ENCODE data around the gene PBRM1. TPM values are rescaled to one million over a fixed set of nuclear protein-coding genes. Genes with fewer than 3 reads are reported as not detected.

Gene PBRM1
- 100 to 1,000 TPM; 131 to 284 TPM for total RNA-seq

GRCh38 chr3:52685709-52686691 is at the start of gene PBRM1, which contains the start of gene GNL3:
Gene PBRM1, minus strand, starts transcription at chr3:52685913.
Gene GNL3, plus strand, starts transcription at chr3:52686032. Its CDS starts 61 bp downstream, at chr3:52686093.

GRCh38 chr3:52705688-52706686 is 20.3 kb upstream of the PBRM1 start, which contains the start of the genes GLT8D1 and SPCS1:
Gene GLT8D1, minus strand, starts transcription at chr3:52705791. Its CDS starts 5,331 bp downstream, at chr3:52700460.
Gene SPCS1, plus strand, starts transcription at chr3:52706106. Its CDS starts 141 bp downstream, at chr3:52706247.

GRCh38 chr3:52536369-52537164 is 149.1 kb downstream of the PBRM1 start, which contains the start of gene UQCC5:
Gene UQCC5, plus strand, starts transcription at chr3:52536605. Its CDS starts 151 bp downstream, at chr3:52536756.

GRCh38 chr3:52533623-52534280 is 152.0 kb downstream of the PBRM1 start, which contains the start of gene NT5DC2:
Gene NT5DC2, minus strand, starts transcription at chr3:52533857. Its CDS starts 120 bp downstream, at chr3:52533737.

Small RNA genes within 50 kb of the gene (small RNA-seq; reads per million reads assigned to genes)
- gene AC006254.2: 0 reads per million in 2 donors
- 15,347 to 16,420 reads per million in 2 donors for gene RF00569
- 0 reads per million in 2 donors for gene RF01183
- gene RNU6-856P: 0 reads per million in 2 donors
- 0 to 0.04 reads per million in 2 donors for gene RNU6ATAC16P
- 0 reads per million in 2 donors for gene SNORD19
- 0 reads per million in 2 donors for gene SNORD19B
- gene SNORD69: 779 to 1,333 reads per million in 2 donors

Other genes with a start within 250 kb of the PBRM1 start
- under 1 TPM in 1 of 2 donors, not detected in 1; under 0.01 TPM for gene SEMA3G, start 240.8 kb downstream of the PBRM1 start, total RNA-seq
- under 1 TPM in 1 of 2 donors, not detected in 1; 0.34 TPM for gene TNNC1, start 231.9 kb downstream of the PBRM1 start, total RNA-seq
- gene NISCH, start 230.3 kb downstream of the PBRM1 start, total RNA-seq: 10 to 100 TPM; 43.6 to 50.6 TPM
- gene STAB1, start 190.6 kb downstream of the PBRM1 start, total RNA-seq: under 1 TPM; under 0.01 to 0.33 TPM
- 10 to 100 TPM in 1 of 2 donors, 1 to 10 TPM in 1; 9.6 to 20.3 TPM for gene NT5DC2, start 152.1 kb downstream of the PBRM1 start, total RNA-seq
- gene UQCC5, start 149.3 kb downstream of the PBRM1 start, total RNA-seq: 10 to 100 TPM; 15.7 to 16.5 TPM
- gene GNL3, start 119 bp upstream of the PBRM1 start, total RNA-seq: 100 to 1,000 TPM; 137 to 183 TPM
- gene GLT8D1, start 19.9 kb upstream of the PBRM1 start, total RNA-seq: 10 to 100 TPM; 39.9 to 46.6 TPM
- 10 to 100 TPM; 76.1 to 86.9 TPM for gene SPCS1, start 20.2 kb upstream of the PBRM1 start, total RNA-seq
- gene NEK4, start 85.0 kb upstream of the PBRM1 start, total RNA-seq: 10 to 100 TPM; 20.3 to 29.0 TPM
- gene ITIH1, start 91.7 kb upstream of the PBRM1 start, total RNA-seq: not detected
- gene ITIH3, start 108.9 kb upstream of the PBRM1 start, total RNA-seq: 1 to 10 TPM in 1 of 2 donors, not detected in 1; 1.3 TPM
- 1 to 10 TPM; 2.7 to 4.1 TPM for gene ITIH4, start 144.8 kb upstream of the PBRM1 start, total RNA-seq
- gene MUSTN1, start 149.1 kb upstream of the PBRM1 start, total RNA-seq: under 1 TPM in 1 of 2 donors, not detected in 1; 0.33 TPM
- gene STIMATE, start 211.6 kb upstream of the PBRM1 start, total RNA-seq: 10 to 100 TPM; 13.8 to 14.3 TPM